ENCODE results near the gene SYNM.

- TF ChIP-seq CTCF (IDR thresholded peaks at IDR 0.05) (no peak), EP300 (IDR thresholded peaks at IDR 0.05) (no peak)
Observed at GRCh38 chr15:99087405-99087943, 17.4 kb upstream of the SYNM start.
